ENCODE data around the gene CFAP46.
A peak's percentile ranks its signal among the peaks of the same experiment; 100 is the strongest.

DNA sequence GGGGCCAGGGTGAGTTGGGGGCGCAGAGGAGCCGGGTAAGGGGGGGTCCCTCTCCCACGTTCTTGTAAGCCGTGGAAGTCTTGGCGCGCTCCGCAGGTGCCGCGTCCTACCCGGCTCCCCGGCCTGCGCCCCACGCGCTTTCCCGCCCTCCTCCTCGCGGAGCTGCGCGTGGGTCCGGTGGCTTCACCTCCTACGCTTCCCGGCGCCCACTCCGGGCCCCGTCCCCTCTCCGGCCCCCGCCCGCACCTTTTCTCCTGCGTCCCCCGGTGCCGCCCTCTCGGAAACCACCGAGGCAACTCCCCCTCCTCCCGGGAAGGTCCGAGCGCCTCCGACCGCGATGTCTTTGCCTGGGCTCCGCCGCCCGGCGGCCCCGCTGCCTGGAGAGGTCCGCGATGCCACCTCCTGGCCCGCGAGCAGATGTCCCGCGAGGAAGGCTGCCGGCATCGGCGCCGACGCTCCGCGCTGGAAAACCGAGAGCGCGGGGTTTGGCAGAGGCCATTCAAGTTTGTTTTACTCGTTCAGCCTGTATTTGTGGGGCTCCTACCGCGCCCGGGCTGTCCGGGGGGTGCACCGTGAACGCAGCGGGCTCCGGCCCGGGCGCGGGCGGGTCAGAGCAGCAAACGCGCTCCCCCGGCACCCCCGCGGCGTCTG is 154.1 kb downstream of the CFAP46 start:
- no peak for TF ChIP-seq SIN3A (IDR thresholded peaks at IDR 0.05; ENCODE audit: borderline replicate concordance, low read depth, low read length)
- peak; percentile 16; the same call in 1 of the 2 replicates for TF ChIP-seq RAD21 (IDR thresholded peaks at IDR 0.05; ENCODE audit: low read length)
- TF ChIP-seq, protein P1, sequence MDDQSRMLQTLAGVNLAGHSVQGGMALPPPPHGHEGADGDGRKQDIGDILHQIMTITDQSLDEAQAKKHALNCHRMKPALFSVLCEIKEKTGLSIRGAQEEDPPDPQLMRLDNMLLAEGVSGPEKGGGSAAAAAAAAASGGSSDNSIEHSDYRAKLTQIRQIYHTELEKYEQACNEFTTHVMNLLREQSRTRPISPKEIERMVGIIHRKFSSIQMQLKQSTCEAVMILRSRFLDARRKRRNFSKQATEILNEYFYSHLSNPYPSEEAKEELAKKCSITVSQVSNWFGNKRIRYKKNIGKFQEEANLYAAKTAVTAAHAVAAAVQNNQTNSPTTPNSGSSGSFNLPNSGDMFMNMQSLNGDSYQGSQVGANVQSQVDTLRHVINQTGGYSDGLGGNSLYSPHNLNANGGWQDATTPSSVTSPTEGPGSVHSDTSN (IDR thresholded peaks at IDR 0.05): no peak
